ENCODE results near the gene OR1I1.

- TF ChIP-seq POLR2A (IDR thresholded peaks at IDR 0.05; ENCODE audit: low read depth, low read length): no peak
- TF ChIP-seq CTCF (conservative IDR thresholded peaks at IDR 0.05; ENCODE audit: low read depth, low read length): no peak
- no peak for TF ChIP-seq RFX5 (IDR thresholded peaks at IDR 0.05; ENCODE audit: low read depth, low read length)
- no peak for TF ChIP-seq CEBPB (IDR thresholded peaks at IDR 0.05; ENCODE audit: low read depth, low read length)
- TF ChIP-seq MAZ (IDR thresholded peaks at IDR 0.05; ENCODE audit: borderline replicate concordance, low read depth, low read length): no peak
- TF ChIP-seq FOS (IDR thresholded peaks at IDR 0.05; ENCODE audit: low read depth, low read length): no peak
- TF ChIP-seq RCOR1 (IDR thresholded peaks at IDR 0.05; ENCODE audit: insufficient replicate concordance, low read length): no peak
- no peak for TF ChIP-seq MXI1 (IDR thresholded peaks at IDR 0.05; ENCODE audit: borderline replicate concordance, low read depth, low read length)
- TF ChIP-seq SMC3 (IDR thresholded peaks at IDR 0.05; ENCODE audit: low read depth, low read length): no peak
- TF ChIP-seq CHD1 (IDR thresholded peaks at IDR 0.05; ENCODE audit: low read depth, low read length): no peak
- TF ChIP-seq RAD21 (IDR thresholded peaks at IDR 0.05; ENCODE audit: low read length): no peak
- TF ChIP-seq ELK1 (IDR thresholded peaks at IDR 0.05; ENCODE audit: borderline replicate concordance, low read depth, low read length): no peak
- TF ChIP-seq USF2 (IDR thresholded peaks at IDR 0.05; ENCODE audit: low read depth, low read length): no peak
- TF ChIP-seq BHLHE40 (IDR thresholded peaks at IDR 0.05; ENCODE audit: low read depth, low read length): no peak
Observed at GRCh38 chr19:15118789-15119494, 36.9 kb downstream of the OR1I1 start.

Data from IMR-90 (cell line).